ENCODE measurements around the gene TRIM37.
A peak's percentile ranks its signal among the peaks of the same experiment; 100 is the strongest.
"Not testable (repeated sequence)": the region's sequence is repeated elsewhere in the genome, so short reads cannot be mapped to it uniquely, and the experiment has no call there.

The TRIM37 gene

DNA sequence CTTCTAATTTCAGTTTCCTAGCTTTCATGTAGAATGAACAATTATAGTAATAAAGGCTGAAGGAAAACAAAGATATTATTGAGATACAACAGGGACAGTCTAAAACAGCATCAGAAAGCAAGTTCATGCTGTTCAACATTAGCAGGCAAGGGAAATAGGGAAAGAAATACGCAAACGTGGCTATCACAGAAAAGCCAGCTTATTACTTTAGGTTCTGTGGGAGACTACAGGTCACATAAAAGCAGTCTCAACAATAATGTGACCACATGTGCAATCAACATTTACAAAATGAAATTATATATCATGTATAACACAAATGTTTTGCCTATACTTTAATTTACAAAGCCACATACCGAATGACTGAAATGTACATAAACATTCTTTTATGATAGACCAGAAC, 4.9 kb upstream of the TRIM37 start:
- DNase-seq (ENCODE audit: low read depth) = no peak

DNA sequence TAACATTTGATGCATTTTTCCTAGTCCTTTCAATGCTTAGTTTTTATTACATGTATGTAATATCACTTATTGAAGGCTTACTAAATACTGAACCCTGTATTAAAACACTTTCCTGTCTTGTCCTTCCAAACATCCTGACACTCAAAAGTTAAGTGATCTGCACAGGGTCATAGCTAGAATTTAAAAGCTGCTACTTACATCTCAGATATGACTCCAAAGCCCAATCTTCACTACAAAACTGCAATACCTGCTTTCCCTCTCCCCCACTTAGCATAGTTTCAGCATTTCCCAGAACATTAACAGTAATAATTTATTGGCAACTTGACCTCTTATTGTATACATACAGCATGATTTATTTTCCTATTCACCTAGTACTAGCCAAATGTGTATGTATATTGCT, 4.3 kb upstream of the TRIM37 start:
- DNase-seq (ENCODE audit: low read depth) = no peak

GRCh38 chr17:59108400-59109102, 1.9 kb upstream of the TRIM37 start:
- DNase-seq (ENCODE audit: low read depth) = no peak

- DNase-seq (ENCODE audit: low read depth) = no peak
Measured at GRCh38 chr17:59107306-59107670, 608 bp upstream of the TRIM37 start.

GRCh38 chr17:59105852-59106462, 723 bp downstream of the TRIM37 start:
- peak; percentile 56 for DNase-seq (ENCODE audit: low read depth)

DNA sequence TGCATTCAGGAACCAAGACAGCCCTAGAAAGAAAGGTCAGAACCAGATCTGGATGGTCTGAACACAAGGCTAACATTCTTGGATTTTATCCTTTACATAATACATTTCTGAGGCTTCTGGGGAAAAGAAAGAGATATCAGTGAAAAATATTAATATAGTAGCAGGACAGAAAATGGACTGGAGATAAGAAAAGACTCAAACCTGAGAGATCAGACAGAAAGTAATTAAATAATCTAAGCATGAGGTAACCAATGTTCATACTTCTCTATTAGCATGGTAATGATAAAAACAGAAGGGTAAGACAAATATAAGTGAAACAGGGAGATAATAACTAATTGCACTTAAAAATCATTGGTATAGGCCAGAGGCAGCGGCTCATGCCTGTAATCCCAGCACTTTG, 5.5 kb downstream of the TRIM37 start:
- DNase-seq (ENCODE audit: low read depth) = no peak

DNA sequence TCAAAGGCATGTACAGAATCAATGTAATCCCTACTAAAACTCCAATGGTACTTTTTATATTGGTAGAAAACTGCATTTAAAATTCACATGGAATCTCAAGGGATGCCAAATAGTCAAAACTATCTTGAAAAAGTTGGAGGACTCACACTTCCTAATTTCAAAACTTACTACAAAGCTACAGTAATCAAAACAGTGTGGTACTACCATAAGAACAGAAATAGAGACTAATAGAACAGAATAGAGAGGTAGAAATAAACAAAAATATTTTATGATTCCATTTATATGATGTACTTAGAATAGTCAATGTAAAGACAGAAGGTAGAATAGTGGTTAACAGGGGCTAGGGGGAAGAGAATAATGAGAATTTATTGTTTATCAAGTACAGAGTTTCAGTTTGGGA, 8.8 kb downstream of the TRIM37 start:
- no peak for DNase-seq (ENCODE audit: low read depth)

DNA sequence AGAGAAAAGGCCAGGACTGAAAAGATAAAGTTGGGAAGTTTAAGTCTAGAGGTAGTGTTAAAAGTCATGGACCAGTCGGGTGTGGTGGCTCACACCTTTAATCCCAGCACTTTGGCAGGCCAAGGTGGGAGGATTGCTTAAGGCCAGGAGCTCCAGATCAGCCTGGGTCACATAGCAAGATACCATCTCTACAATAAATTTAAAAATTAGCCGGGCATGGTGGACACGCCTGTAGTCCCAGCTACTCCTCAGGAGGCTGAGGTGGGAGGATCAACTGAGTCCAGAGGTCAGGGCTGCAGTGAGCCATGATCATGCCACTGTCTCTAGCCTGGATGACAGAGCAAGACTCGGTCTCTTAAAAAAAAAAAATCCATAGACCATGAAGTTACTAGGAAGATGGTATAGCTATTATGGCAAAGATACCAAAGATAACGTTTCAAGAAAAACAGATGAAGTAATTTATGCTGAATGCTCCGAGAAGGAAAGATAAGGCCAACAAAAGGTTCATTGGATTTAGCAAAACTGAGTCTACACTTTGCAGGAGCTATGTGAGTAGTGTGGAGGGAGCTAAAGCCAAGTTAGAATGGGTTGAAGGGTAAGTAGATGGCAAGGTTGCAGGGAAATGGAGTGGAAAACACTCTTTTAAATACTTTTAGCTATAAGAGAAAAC, 11.7 kb downstream of the TRIM37 start:
- no peak for DNase-seq (ENCODE audit: low read depth)

DNA sequence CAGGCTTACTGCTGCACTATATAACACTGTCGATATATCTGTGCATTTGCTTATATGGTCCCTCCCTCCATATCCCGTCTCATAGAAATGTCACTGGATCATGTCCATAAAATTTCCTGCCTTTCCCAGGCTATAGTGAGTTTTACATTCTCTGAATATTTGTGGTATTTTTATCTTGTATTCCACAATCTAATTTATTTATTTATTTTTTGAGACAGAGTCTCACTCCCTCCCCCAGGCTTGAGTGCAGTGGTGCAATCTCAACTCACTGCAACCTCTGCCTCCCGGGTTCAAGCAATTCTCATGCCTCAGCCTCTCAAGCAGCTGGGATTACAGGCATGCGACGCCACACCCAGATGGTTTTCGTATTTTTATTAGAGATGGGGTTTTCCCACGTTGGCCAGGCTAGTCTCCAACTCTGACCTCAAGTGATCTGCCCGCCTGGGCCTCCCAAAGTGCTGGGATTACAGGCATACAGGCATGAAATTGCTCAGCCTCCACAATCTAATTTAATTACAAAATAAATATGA, 12.9 kb downstream of the TRIM37 start:
- DNase-seq (ENCODE audit: low read depth) = no peak

GRCh38 chr17:59093145-59093701, 13.5 kb downstream of the TRIM37 start:
- no peak for DNase-seq (ENCODE audit: low read depth)

DNA sequence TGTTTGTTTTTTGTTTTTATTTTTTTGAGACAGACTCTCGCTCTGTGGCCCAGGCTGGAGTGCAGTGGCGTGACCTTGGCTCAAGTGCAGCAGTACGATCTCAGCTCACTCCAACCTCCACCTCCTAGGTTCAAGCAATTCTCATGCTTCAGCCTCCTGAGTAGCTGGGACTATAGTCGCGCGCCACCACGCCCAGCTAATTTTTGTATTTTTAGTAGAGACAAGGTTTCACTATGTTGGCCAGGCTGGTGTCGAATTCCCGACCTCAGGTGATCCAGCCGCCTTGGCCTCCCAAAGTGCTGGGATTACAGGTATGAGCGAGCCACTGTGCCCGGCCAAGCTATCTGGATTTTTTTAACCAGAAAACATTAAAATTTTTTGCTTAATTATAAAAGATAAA, 16.1 kb downstream of the TRIM37 start:
- DNase-seq (ENCODE audit: low read depth) = not testable (repeated sequence)

GRCh38 chr17:59084154-59084553, 22.5 kb downstream of the TRIM37 start:
- no peak for DNase-seq (ENCODE audit: low read depth)

- DNase-seq (ENCODE audit: low read depth) = no peak
Measured at GRCh38 chr17:59074494-59074893, 32.2 kb downstream of the TRIM37 start.

- no peak for DNase-seq (ENCODE audit: low read depth)
Measured at GRCh38 chr17:59073972-59074371, 32.7 kb downstream of the TRIM37 start.

DNA sequence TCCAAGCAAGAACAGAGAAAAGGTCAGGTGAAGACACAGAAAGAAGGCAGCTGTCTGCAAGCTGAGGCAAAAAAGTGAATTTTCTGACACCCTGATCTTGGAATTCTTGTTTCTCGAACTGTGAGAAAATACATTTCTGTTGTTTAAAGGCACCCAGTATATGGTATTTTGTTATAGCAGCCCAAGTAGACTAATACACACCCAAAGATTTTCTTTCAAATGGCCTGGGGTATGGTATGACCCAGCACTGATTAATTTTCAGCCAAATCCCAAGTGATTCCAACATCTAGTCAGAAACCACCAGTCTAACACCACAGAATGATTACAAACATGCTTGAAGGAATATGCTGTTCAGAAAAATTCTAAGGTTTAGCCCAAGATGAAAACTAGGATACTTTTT, 36.8 kb downstream of the TRIM37 start:
- no peak for DNase-seq (ENCODE audit: low read depth)

DNA sequence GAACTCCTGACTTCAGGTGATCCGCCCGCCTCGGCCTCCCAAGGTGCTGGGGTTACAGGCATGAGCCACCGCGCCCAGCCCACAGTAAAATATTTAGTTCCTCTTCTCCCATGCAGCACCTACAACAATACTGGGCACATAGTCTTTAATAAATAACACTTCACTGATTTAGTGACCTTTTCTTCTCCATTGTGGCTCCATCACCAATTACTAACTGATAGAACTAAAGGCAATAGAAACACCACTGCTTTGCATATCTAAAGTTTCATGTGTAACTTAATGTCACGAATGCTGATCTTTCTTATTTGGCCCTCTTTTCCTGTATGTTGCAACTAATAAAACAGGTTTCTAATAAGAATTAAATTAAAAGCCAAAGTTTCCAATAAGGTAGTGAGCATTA, 38.9 kb downstream of the TRIM37 start:
- DNase-seq (ENCODE audit: low read depth) = no peak

DNA sequence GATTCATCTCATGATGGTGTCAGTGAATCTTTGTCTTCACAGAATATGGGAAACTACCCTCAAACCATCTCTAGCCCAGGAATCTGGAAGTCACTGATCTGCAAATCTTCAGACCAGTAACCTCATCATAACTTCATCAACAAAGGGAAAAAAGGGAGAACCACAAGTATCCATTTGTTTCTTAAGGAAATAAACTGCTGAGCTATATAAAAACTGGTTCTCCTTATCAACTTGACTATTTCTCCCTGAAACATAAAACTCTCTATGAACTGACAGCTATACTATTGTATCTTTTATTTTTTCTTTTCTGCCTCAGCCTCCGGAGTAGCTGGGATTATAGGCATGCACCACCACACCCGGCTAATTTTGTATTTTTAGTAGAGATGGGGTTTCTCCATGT, 39.3 kb downstream of the TRIM37 start:
- no peak for DNase-seq (ENCODE audit: low read depth)

GRCh38 chr17:59062509-59062908, 44.2 kb downstream of the TRIM37 start:
- no peak for DNase-seq (ENCODE audit: low read depth)

DNA sequence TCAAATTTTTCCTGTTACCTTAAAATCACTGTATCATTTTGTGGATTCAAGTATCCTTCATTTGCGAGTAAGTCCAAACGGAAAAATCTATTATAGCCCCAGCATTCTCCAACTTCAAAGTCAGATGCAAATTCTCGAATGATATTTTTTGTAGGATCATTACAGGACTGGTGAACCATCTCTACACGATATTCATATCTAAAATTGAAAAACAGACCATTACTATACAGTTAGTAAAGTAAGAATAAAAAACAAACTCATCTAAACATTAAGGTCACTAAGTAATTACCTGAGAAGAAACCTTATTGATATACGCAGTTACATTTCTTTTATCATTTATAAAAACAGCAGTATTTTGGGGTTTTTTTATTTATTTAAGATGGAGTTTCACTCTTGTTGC, 49.8 kb downstream of the TRIM37 start:
- DNase-seq (ENCODE audit: low read depth) = no peak

- no peak for DNase-seq (ENCODE audit: low read depth)
Measured at GRCh38 chr17:59049798-59050197, 56.9 kb downstream of the TRIM37 start.

- no peak for DNase-seq (ENCODE audit: low read depth)
Measured at GRCh38 chr17:59047616-59048015, 59.1 kb downstream of the TRIM37 start.

GRCh38 chr17:59046192-59046591, 60.5 kb downstream of the TRIM37 start:
- DNase-seq (ENCODE audit: low read depth) = no peak

- DNase-seq (ENCODE audit: low read depth) = no peak
Measured at GRCh38 chr17:59038734-59039133, 67.9 kb downstream of the TRIM37 start.
